NT2/D1 (cell line): ENCODE results near the gene LIN7A.

Source experiments
- YY1 ChIP-seq: IDR thresholded peaks from 2 replicates; pipeline ENCODE4 v1.6.1; 2011; ENCODE audit not compliant: insufficient read length, insufficient read depth
- ZNF274 ChIP-seq: IDR thresholded peaks from 2 replicates; pipeline ENCODE4 v1.6.1; 2011; ENCODE audit warnings: mild to moderate bottlenecking, low read depth, low read length

DNA sequence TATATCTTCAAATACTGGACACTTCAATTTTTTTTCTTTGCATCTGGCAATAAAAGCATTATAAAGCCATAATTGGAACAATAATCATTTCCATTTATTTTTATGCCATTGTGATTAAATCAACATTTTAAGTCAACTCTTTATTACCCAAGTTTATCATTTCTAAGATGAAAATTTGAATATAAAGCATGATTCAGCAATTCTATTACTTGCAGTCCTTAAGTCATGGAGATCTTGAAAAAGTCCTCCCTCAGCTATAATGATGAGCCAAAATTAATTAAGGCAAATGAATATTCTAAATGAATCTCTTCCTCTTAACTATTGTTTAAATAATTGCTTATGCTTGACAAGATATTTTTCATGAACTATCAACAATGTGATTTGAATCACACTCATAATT lies 65.7 kb downstream of the LIN7A start:
- TF ChIP-seq ZNF274, result no peak
- TF ChIP-seq YY1, result no peak
